T1000 (cell line): Measurements from ENCODE around the gene SEBOX.

ENCODE experiments used
- DNase-seq: peaks from one replicate; lab custom pipeline; 2025; ENCODE audit warnings: mixed read lengths; lab: John Stamatoyannopoulos, UW

The SEBOX gene

GRCh38 chr17:28364665-28365363 lies at the start of gene SEBOX:
Gene SEBOX, minus strand, starts transcription at chr17:28365199. Its CDS starts 48 bp downstream, at chr17:28365151.
- no peak for DNase-seq

- DNase-seq, result no peak
Measured at GRCh38 chr17:28413804-28414203, 48.8 kb upstream of the SEBOX start.

- no peak for DNase-seq
Measured at GRCh38 chr17:28412099-28412498, 47.1 kb upstream of the SEBOX start.

- no peak for DNase-seq
Measured at GRCh38 chr17:28407974-28408306, 42.9 kb upstream of the SEBOX start.

DNA sequence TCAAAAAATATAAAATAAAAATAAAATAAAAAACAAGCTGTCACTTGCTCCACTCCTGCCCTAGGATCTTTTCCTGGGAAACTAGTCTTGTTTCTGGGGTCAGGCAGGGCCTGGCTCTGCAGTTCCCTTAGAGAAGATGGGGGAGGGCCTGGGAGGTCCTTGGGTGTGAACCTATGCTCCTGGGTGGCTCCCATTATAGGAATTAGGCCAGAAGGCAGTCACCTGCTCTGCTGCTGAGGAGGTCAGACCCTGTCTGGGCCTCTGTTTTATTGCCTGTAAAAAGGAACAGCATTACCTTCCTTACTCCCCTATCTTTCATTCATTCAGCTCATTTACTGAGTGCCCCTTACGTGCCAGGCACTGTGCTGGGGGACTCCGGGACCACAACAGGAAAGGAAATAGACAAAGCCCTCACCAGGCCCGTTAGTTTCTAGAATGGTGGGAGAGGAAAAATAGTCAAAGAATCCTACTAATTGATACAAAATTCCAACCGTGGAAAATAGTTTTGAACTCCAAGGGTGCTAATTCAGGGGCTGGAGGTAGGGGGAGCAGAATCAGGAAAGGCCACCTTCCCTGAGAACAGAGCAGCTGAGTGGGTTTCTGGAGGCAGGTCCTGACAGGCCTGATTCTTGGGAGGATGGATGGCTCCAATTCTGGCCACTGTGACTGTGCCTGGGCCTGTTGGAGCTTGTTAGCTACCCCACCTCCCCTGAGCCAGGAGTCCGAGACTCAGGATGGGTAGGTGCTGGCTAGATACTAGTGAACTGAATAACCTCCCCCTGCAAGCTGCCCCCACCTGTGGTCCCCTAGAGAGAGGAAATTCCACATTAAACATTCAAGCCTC lies 42.4 kb upstream of the SEBOX start:
- no peak for DNase-seq

DNA sequence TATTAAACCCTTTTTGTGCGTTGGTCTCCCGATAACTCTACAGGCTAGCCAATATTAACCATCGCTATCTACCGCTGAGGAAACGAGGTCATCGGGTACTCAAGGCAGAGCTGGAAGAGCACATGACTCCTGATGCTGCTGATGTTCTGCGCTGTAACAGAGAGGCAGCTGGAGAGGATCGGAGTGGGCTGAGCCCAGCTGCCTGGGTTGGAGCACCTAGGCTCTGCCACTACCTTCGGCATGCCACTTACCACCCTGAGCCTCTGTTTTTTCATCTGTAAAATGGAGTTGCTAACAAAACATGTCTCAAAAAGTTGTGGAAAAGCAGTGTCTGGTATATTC lies 41.4 kb upstream of the SEBOX start:
- no peak for DNase-seq

DNA sequence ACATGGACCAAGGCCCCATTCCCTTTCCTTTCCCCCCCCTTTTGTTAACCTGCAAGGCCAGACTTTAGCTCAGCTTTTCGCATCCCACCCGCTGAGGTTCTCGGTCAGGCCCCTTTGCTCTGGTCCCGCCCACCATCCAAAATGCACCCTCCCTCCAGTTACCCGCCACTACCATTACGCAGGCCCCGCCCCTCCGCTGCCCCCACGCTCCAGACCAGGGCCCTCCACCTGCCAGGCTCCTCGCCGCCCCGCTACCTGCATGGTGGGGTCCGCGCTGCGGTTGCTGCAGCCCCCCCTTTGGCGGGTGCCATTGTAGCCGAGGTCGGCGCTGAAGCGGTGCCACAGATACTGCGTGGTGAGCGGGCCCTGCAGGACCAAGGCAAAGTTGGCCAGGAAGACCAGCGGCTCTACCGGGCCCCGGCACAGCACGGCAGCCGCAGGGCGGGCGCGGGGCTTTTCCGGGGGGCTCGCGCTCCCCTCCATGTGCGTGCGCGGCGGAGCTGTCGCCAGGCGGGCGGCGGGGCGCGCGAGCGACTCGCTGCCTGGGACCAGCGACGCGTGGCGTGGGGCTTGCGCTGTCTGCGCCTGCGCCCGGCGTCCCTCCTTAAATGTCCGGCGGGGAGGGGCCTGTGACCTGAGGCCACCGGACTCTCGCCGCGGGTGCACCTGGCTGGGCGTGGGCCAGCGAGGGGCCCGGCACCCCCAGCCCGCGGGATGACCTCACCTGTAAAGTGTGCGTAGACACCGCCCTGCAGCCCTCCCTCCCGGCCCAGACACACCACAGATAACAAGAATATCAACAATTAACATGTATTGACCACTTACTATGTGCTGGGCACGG lies 40.9 kb upstream of the SEBOX start, which contains the start of gene SLC46A1:
SLC46A1 (minus strand) TSS at position 581 of the 841 bp plus-strand sequence; CDS start at position 483, 98 bp downstream.
- no peak for DNase-seq

- DNase-seq, result no peak
Measured at GRCh38 chr17:28404812-28405570, 40.0 kb upstream of the SEBOX start.

GRCh38 chr17:28404461-28404811 lies 39.4 kb upstream of the SEBOX start:
- no peak for DNase-seq

GRCh38 chr17:28404007-28404406 lies 39.0 kb upstream of the SEBOX start:
- no peak for DNase-seq

DNA sequence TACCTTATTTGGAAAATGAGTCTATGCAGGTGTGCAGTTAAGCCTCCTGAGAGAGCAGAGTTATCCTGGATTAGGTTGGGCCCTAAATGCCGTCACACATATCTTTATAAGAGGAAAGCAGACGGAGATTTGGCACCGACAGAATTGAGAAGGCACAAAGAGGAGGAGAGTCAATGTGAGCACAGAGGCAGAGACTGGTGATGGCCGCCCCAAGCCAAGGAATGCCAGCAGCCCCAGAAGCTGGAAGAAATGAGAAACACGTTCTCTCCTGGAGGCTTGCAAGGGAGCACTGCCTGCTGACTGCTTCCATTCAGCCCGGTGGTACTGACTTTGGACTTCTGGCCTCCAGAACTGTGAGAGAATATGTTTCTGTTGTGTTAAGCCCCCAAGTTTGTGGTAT lies 37.8 kb upstream of the SEBOX start:
- no peak for DNase-seq

DNA sequence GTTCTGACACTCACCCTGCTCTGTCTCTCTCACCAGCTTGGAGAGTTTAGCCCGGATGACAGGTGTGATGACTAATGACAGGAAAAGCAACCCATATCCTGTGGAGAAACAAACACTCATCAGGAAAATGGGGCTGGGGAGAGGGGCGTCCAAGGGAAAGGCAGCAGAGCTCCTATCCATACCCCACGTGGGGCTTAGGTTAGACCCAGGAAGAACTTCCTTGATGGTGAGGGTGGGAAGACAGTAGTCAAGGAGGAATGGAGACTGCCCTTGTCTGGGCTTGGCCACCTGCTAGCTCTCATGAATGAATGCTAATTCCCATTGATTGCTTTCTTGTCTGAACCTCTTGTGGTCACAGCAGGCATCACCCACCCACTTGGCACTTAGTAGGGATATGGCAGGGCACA lies 37.2 kb upstream of the SEBOX start:
- no peak for DNase-seq

DNA sequence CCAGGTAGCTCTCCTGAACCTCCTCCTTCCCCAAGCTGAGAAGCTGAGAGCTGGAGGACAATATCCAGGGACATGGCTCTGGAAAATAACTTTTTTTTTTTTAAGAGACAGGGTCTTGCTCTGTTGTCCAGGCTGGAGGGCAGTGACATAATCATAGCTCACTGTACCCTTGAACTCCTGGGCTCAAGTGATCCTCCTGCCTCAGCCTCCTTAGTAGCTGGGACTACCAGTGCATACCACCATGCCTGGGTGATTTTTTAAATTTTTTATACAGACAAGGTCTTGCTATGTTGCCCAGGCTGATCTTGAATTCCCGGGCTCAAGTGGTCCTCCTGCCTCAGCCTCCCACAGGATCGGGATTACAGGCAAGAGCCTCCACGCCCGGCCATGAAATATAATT lies 34.8 kb upstream of the SEBOX start:
- DNase-seq, result no peak

GRCh38 chr17:28398280-28398981 lies 33.4 kb upstream of the SEBOX start:
- no peak for DNase-seq

- DNase-seq, result no peak
Measured at GRCh38 chr17:28397687-28398279, 32.8 kb upstream of the SEBOX start.

DNA sequence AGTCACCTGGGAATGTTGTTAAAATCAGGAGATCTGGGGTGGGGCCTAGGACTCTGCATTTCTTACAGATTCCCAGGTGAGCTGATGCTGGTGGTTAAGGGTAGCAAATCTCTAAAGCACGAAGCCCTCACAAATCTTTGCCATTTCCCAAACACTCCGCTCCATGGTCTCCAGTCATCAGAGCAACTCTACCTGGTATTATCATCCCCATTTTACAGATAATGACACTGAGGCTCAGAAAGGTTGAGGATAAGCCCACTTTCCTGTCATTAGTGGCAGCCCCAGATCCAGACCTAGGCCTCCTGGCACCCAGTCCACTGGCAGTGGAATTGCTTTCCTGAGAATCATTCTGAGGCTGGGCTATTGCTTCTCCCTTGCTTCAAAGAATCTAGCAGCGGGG lies 32.3 kb upstream of the SEBOX start:
- DNase-seq, result no peak

- no peak for DNase-seq
Measured at GRCh38 chr17:28396635-28397239, 31.7 kb upstream of the SEBOX start.

DNA sequence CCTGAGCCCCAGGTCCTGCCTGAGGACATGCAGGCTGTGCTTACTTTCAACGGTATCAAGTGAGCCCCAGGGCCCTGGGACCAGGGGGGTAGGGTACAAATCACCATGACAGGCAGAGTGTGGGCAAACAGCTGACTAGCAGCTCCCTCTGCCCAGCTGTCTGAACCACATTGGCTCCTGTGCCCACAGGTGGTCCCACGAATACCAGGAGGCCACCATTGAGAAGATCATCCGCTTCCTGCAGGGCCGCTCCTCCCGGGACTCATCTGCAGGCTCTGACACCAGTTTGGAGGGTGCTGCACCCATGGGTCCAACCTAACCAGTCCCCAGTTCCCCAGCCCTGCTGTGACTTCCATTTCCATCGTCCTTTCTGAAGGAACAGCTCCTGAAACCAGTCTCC lies 31.0 kb upstream of the SEBOX start:
- no peak for DNase-seq

DNA sequence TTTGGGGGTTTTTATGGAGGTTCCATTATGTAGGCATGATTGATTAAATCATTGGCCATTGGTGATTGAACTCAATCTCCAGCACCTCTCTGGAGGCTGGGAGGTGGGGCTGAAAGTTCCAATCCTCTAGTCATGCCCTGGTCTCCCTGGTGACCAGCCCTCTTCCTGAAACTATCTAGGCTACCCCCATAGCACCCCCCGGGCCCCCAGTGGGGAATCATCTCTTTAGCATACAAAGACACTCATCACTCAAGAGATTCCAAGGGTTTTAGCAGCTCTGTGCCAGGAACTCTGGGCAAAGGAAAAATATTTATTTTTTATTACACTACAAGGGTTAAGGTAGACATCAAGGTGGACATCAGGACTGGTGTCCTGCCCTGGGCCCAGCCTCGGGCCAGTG lies 30.4 kb upstream of the SEBOX start:
- no peak for DNase-seq

DNA sequence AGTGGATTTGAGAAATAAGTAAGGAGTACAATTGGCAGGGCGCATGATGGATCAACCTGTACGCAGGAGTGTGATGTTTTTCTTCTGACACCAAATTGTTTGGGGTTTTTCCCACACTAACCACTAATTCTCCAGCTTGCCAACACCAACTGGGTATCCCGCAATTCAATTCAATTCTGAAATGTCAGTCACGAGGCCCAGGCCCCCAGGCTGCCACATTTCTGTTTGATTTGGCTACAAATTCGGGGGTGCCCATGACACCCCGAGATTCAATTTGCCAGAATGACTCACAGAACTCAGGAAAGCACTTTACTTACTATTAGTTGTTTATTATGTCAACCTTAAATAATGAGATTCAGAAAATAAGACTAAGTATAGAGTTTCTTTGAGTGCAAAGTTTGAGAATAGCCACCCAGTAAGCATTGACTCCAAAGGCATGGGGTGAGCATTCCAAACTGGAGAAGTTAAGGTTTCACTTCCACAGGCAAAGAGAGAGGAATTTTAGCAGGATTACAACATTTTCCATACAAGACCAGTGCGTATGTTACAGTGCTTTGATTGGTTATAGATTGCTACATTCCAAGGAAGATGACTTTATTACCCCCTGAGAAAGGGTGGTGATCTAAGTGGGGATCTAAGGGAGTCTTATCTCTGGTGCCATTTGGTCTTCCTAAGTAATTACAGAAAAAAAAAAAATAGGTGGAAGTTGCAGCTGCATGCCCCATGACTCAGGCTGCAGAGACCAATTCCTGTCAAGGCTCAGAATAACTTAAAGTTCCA lies 29.5 kb upstream of the SEBOX start:
- DNase-seq, result no peak
